K562 (cell line): Measurements from ENCODE around the gene PNPLA1. TPM values are rescaled to one million over a fixed set of nuclear protein-coding genes. Genes with fewer than 3 reads are reported as not detected.

Experiments used
- ATAC-seq: fragments of 200-7000 bp; cut with Tn5 transposase; 3 replicates; pipeline ENCODE4 v1.9.1; 2020; ENCODE audit warnings: moderate library complexity
- BruUV-seq: library from RNA; stranded (reverse); fragments of 400-500 nt; replicated peaks from 2 replicates; lab custom pipeline; 2021; lab: Mats Ljungman, UMichigan
- CTCF ChIA-PET: fragments of 300-600 bp; formaldehyde crosslinking; extraction: SDS; loops from one replicate; lab custom pipeline; 2021; ENCODE audit warnings: low intra/inter-chr PET ratio; lab: Yijun Ruan, JAX
- POLR2A ChIA-PET: fragments of 300-600, 350-650 bp; sonication (Branson Sonifier 250); formaldehyde crosslinking; extraction: SDS; loops from one replicate; lab custom pipeline; 2021; ENCODE audit warnings: antibody characterized with exemption, inconsistent platforms; lab: Yijun Ruan, JAX
- DNase-seq, 4 experiments: peaks; one replicate each; pipeline versions ENCODE4 v3.0.0 to v3.0.0-alpha.2; 2011 to 2018; ENCODE audit warnings: low spot score in 3 of 4, mixed read lengths in 3 of 4; ENCODE audit errors: extremely low read depth in 1 of 4
- FAIRE-seq: peaks from 2 replicates; lab custom pipeline; 2011; peaks lifted over from hg19 to GRCh38; lab: Jason Lieb, UNC
- H2AFZ ChIP-seq: 2 replicates; pipeline ENCODE4 v1.6.0; 2011; ENCODE audit warnings: low read depth, low read length, control low read depth, inconsistent platforms
- H3K27ac ChIP-seq: fragments of 200-600 bp; 3 replicates; pipeline ENCODE4 v1.8.0; 2011; ENCODE audit warnings: low read depth, mild to moderate bottlenecking, control low read depth, inconsistent platforms, low read length, moderate library complexity, mixed read lengths; ENCODE audit errors: extremely low read depth
- H3K27me3 ChIP-seq, 2 experiments: fragments of 300-600 bp in 1 of 2; 2 replicates in 1 of 2; 3 replicates in 1 of 2; pipeline versions ENCODE4 v1.6.0 to v1.8.0; 2011; ENCODE audit warnings: inconsistent platforms in 2 of 2, low read length in 2 of 2, mild to moderate bottlenecking in 1 of 2, mixed read lengths in 1 of 2, moderate library complexity in 1 of 2; ENCODE audit not compliant: control insufficient read depth in 2 of 2, insufficient read depth in 2 of 2
- H3K36me3 ChIP-seq: fragments of 300-600 bp; 3 replicates; pipeline ENCODE4 v1.8.0; 2011; ENCODE audit warnings: mild to moderate bottlenecking, low read length, inconsistent platforms; ENCODE audit not compliant: control insufficient read depth, insufficient read depth
- H3K4me1 ChIP-seq, 2 experiments: fragments of 200-600 bp in 1 of 2; replicated peaks in 1 of 2; 2 replicates in 1 of 2; 3 replicates in 1 of 2; pipeline versions ENCODE4 v1.5.1 to v1.8.0; 2011; ENCODE audit warnings: inconsistent platforms in 2 of 2, low read length in 2 of 2, mild to moderate bottlenecking in 1 of 2, mixed read lengths in 1 of 2, moderate library complexity in 1 of 2; ENCODE audit not compliant: control insufficient read depth in 2 of 2, insufficient read depth in 2 of 2
- H3K4me2 ChIP-seq: 2 replicates; pipeline ENCODE4 v1.6.1; 2011; ENCODE audit warnings: low read length, control low read depth, inconsistent platforms, mixed read lengths; ENCODE audit not compliant: insufficient read depth
- H3K4me3 ChIP-seq: fragments of 200-600 bp; sonication (generic), shearing (Covaris generic); 2 replicates; pipeline ENCODE4 v1.5.1; 2016; ENCODE audit warnings: control low read depth, inconsistent platforms
- H3K79me2 ChIP-seq: fragments of 200-600 bp; 3 replicates; pipeline ENCODE4 v1.8.0; 2011; ENCODE audit warnings: low read length, inconsistent platforms; ENCODE audit not compliant: control insufficient read depth, insufficient read depth
- H3K9ac ChIP-seq, 2 experiments: 2 replicates each; pipeline versions ENCODE4 v1.6.0 to v1.6.1; 2011; ENCODE audit warnings: low read depth in 2 of 2, low read length in 2 of 2, control low read depth in 1 of 2, inconsistent platforms in 1 of 2, mild to moderate bottlenecking in 1 of 2, mixed read lengths in 1 of 2; ENCODE audit not compliant: insufficient read depth in 1 of 2
- H3K9me1 ChIP-seq: one replicate; pipeline ENCODE4 v1.6.0; 2011; ENCODE audit warnings: inconsistent platforms, mild to moderate bottlenecking, low read length, moderate library complexity; ENCODE audit not compliant: control insufficient read depth, insufficient read depth
- H3K9me3 ChIP-seq: replicated peaks from 2 replicates; pipeline ENCODE4 v1.5.1; 2011; ENCODE audit warnings: low read depth, low read length, inconsistent platforms; ENCODE audit not compliant: control insufficient read depth, insufficient read depth
- H4K20me1 ChIP-seq: replicated peaks from 2 replicates; pipeline ENCODE4 v1.6.1; 2011; ENCODE audit warnings: low read length, inconsistent platforms, mixed read lengths; ENCODE audit not compliant: control insufficient read depth, insufficient read depth
- CBX1 ChIP-seq: sonication (generic); IDR thresholded peaks from 2 replicates; pipeline ENCODE4 v1.6.1; 2016; ENCODE audit warnings: antibody characterized with exemption, low read depth, mild to moderate bottlenecking
- CCNT2 ChIP-seq: IDR thresholded peaks from 2 replicates; pipeline ENCODE4 v1.6.1; 2011; ENCODE audit warnings: borderline replicate concordance, low read depth, mild to moderate bottlenecking, moderate library complexity, mixed read lengths, low read length; ENCODE audit not compliant: insufficient read length; ENCODE audit errors: extremely low read depth
- CREBBP ChIP-seq: IDR thresholded peaks from one replicate; pipeline ENCODE4 v1.6.1; 2012; ENCODE audit warnings: low read depth, mild to moderate bottlenecking, control low read depth, inconsistent platforms, low read length
- GMEB1 ChIP-seq: fragments of 250-450 bp; sonication (Bioruptor Pico); IDR thresholded peaks from 2 replicates; pipeline ENCODE4 v1.4.0; 2020; ENCODE audit warnings: mild to moderate bottlenecking
- MXD1 ChIP-seq: fragments of 250-450 bp; sonication (Bioruptor Pico); IDR thresholded peaks from 2 replicates; pipeline ENCODE4 v1.8.0; 2021; ENCODE audit warnings: borderline replicate concordance, mild to moderate bottlenecking, moderate library complexity; ENCODE audit not compliant: poor library complexity, severe bottlenecking
- NFIC ChIP-seq: fragments of 450-650 bp; IDR thresholded peaks from 2 replicates; pipeline ENCODE4 v1.6.1; 2017; ENCODE audit warnings: mild to moderate bottlenecking, inconsistent platforms
- NR2C1 ChIP-seq, 2 experiments: fragments of 450-650 bp; IDR thresholded peaks; 2 replicates each; pipeline ENCODE4 v1.6.1; 2017; ENCODE audit warnings: mild to moderate bottlenecking in 2 of 2, antibody characterized with exemption in 1 of 2, inconsistent platforms in 1 of 2, missing compliant biosample characterization in 1 of 2, missing genetic modification characterization in 1 of 2
- THRAP3 ChIP-seq: fragments of 450-650 bp; IDR thresholded peaks from 2 replicates; pipeline ENCODE4 v1.6.1; 2016; ENCODE audit warnings: mild to moderate bottlenecking, inconsistent platforms, borderline replicate concordance
- UBTF ChIP-seq, 2 experiments: IDR thresholded peaks; 2 replicates each; pipeline ENCODE4 v1.6.1; 2012; ENCODE audit warnings: improper control_type of control experiment in 2 of 2, low read depth in 2 of 2, low read length in 2 of 2, borderline replicate concordance in 1 of 2
- ZNF23 ChIP-seq: fragments of 250-450 bp; sonication (Bioruptor Pico); IDR thresholded peaks from 2 replicates; pipeline ENCODE4 v1.4.0; 2020; ENCODE audit warnings: mild to moderate bottlenecking
- ZNF282 ChIP-seq: sonication (generic); formaldehyde crosslinking; IDR thresholded peaks from 2 replicates; pipeline ENCODE4 v1.8.1; 2023; ENCODE audit warnings: missing genetic modification reagents
- ZNF699 ChIP-seq: fragments of 250-450 bp; sonication (Bioruptor Pico); IDR thresholded peaks from 2 replicates; pipeline ENCODE4 v1.8.0; 2021; ENCODE audit warnings: mild to moderate bottlenecking, moderate library complexity; ENCODE audit not compliant: insufficient replicate concordance
- WGBS: fragments of 100-300 bp; shearing (Covaris generic); methylation state at CpG from one replicate; pipeline ENCODE4 v1.1.6; 2016; ENCODE audit warnings: low coverage, mixed read lengths; ENCODE audit not compliant: insufficient coverage; ENCODE audit errors: missing lambda C conversion rate; 5-methylcytosine and 5-hydroxymethylcytosine counted together
- in situ Hi-C: fragments of 300-500 bp; cut with MboI; formaldehyde crosslinking; loops from 4 replicates; pipeline ENCODE4 v1.15.0; 2018; ENCODE audit warnings: inconsistent platforms, mixed read lengths
- intact Hi-C: fragments of 100-400 bp; cut with micrococcal nuclease; formaldehyde crosslinking; loops from 2 replicates; pipeline ENCODE4 v1.14.2; 2022
- polyA plus RNA-seq, 8 experiments: library from polyadenylated mRNA; depleted of rRNA in 4 of 8; stranded (reverse) in 5 of 8; unstranded in 3 of 8; fragments of >200 nt; fragmentation: Nextera tagmentation in 2 of 8; fragmentation: Illumina TruSeq in 1 of 8; extraction: Ambion mirVana in 2 of 8; extraction: Trizol in 1 of 8; gene quantifications; 2 replicates each; pipeline versions ENCODE4 v1.2.1 to v1.2.3, GENCODE V29; 2011 to 2014; ENCODE audit warnings: inconsistent platforms in 1 of 8, missing spikeins in 1 of 8
- total RNA-seq, 7 experiments: library from RNA; depleted of rRNA in 6 of 7; stranded (reverse); fragments of >200 nt in 6 of 7; fragmentation: Illumina TruSeq in 2 of 7; extraction: Trizol in 2 of 7; gene quantifications; 2 replicates each; pipeline versions ENCODE4 v1.2.1 to v1.2.3, GENCODE V29; 2011 to 2021; ENCODE audit warnings: low replicate concordance in 1 of 7

The PNPLA1 gene
- total and polyA plus RNA-seq, 9 of the 15 experiments (the other 6 are each of a cell fraction or from before 2014, with no cell fraction given), result 0.04 to 0.27 (median 0.13) TPM; not detected in 2

GRCh38 chr6:36327919-36328236 is 58.0 kb downstream of the PNPLA1 start:
- no peak for FAIRE-seq
- CTCF ChIA-PET, result no interaction called here

GRCh38 chr6:36328600-36328999 is 58.7 kb downstream of the PNPLA1 start:
- H3K27ac ChIP-seq, result no peak overlapping the region
- intact Hi-C loops (no loop called here), in situ Hi-C loops (no loop called here)
- H3K4me2 ChIP-seq, result no peak overlapping the region
- no peak overlapping the region for H3K9ac ChIP-seq
- no peaks in the 10 kb centered on the region for H3K9me1 ChIP-seq
- ChIA-PET POLR2A (interaction anchor here (0.8 to 1.0 kb wide), 2 partner anchors 18 to 57 kb away, joined by 3 to 5 read pairs; no protein-coding TSS in a partner anchor), CTCF (no interaction called here)
- BruUV-seq, result no TSS peak
- H3K27me3 ChIP-seq, result peaks cover 53 to 85% of the 10 kb centered on the region in 2 experiments
- H3K79me2 ChIP-seq, result no peaks in the 10 kb centered on the region
- ATAC-seq, result no peak
- no peak overlapping the region for H3K4me3 ChIP-seq
- no peaks in the 10 kb centered on the region for H3K36me3 ChIP-seq
- H2AFZ ChIP-seq, result no peak overlapping the region
- no peak for DNase-seq
- H3K9me3 ChIP-seq, result no peaks in the 10 kb centered on the region
- peak; percentile 62 for FAIRE-seq
- H3K4me1 ChIP-seq, result peaks cover 0 to 8% of the 10 kb centered on the region in 2 experiments; a peak in 1 of 5 replicates
- H4K20me1 ChIP-seq, result peaks cover 4% of the 10 kb centered on the region; the same call in 1 of the 2 replicates
- 1% methylated on average over 7 of the region's 7 CpGs for WGBS
- TF ChIP-seq CBX1 (no peak), ZNF23 (CRISPR knock-in tag) (no peak), CREBBP (no peak), NR2C1 (IDR thresholded peaks at IDR 0.05) (no peak), NR2C1 (tag; IDR thresholded peaks at IDR 0.05) (no peak), ZNF282 (no peak), ZNF699 (CRISPR knock-in tag) (no peak), GMEB1 (CRISPR knock-in tag) (no peak), CCNT2 (no peak), UBTF (IDR thresholded peaks at IDR 0.05; ENCODE audit: borderline replicate concordance in 1 of 2, low read depth in 2 of 2, low read length in 2 of 2) (no peak), NFIC (no peak), MXD1 (CRISPR knock-in tag) (no peak)

More at GRCh38 chr6:36327919-36328236, 58.0 kb downstream of the PNPLA1 start:
- peaks cover 48 to 86% of the 10 kb centered on the region in 2 experiments for H3K27me3 ChIP-seq
- no peak for ATAC-seq
- DNase-seq, result no peak
- H4K20me1 ChIP-seq, result peaks cover 4% of the 10 kb centered on the region; the same call in 1 of the 2 replicates
- BruUV-seq, result no TSS peak
- no peaks in the 10 kb centered on the region for H3K79me2 ChIP-seq
- H3K4me1 ChIP-seq, result peaks cover 0 to 8% of the 10 kb centered on the region in 2 experiments; a peak in 1 of 5 replicates
- H3K9ac ChIP-seq, result no peak overlapping the region
- H2AFZ ChIP-seq, result no peak overlapping the region
- H3K27ac ChIP-seq, result no peak overlapping the region
- TF ChIP-seq THRAP3, result no peak
- TF ChIP-seq, all 486 proteins: peak for 0
- POLR2A ChIA-PET, result no interaction called here
- Histone ChIP-seq H3K36me3 (no peaks in the 10 kb centered on the region), H3K9me1 (no peaks in the 10 kb centered on the region), H3K4me3 (no peak overlapping the region), H3K9me3 (no peaks in the 10 kb centered on the region), H3K4me2 (no peak overlapping the region)
- intact Hi-C loops (no loop called here), in situ Hi-C loops (no loop called here)
